H54 (cell line): ENCODE results near the gene PNPLA7.
A peak's percentile ranks its signal among the peaks of the same experiment; 100 is the strongest.

Experiments
- DNase-seq: peaks from one replicate; pipeline ENCODE4 v3.0.0; 2011; ENCODE audit warnings: low spot score, mixed read lengths; ENCODE audit not compliant: insufficient read length
- FAIRE-seq: peaks from 3 replicates; lab custom pipeline; 2011; peaks lifted over from hg19 to GRCh38; lab: Jason Lieb, UNC
- POLR2A ChIP-seq: IDR thresholded peaks from 2 replicates; pipeline ENCODE4 v1.6.1; 2011; ENCODE audit warnings: low read depth, mild to moderate bottlenecking, low read length

The PNPLA7 gene

DNA sequence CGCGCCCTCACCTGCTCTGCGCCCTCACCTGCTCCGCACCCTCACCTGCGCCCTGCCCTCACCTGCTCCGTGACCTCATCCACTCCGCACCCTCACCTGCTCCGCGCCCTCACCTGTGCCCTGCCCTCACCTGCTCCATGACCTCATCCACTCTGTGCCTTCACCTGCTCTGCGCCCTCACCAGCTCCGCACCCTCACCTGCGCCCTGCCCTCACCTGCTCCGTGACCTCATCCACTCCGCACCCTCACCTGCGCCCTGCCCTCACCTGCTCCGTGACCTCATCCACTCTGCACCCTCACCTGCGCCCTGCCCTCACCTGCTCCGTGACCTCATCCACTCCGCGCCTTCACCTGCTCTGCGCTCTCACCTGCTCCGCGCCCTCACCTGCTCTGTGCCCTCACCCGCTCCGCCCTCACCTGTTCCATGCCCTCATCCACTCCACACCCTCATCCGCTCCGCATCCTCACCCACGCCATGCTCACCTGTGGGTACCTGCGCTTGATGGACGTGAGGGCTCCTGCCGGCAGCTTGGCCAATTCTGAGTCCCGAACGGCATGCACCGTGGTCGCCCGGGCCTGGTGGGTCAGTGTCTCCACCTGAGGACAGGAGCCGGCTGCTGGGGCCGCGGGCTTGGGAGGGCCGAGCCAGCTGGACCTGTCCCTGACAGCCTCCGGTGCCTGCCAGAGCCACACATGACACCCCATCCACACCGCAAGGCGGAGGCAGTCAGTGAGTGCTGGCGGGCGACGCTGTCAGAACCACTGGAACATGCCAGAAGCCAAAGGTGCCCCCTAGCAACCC, 55.5 kb downstream of the PNPLA7 start:
- TF ChIP-seq POLR2A, result no peak
- no peak for DNase-seq
- no peak for FAIRE-seq

DNA sequence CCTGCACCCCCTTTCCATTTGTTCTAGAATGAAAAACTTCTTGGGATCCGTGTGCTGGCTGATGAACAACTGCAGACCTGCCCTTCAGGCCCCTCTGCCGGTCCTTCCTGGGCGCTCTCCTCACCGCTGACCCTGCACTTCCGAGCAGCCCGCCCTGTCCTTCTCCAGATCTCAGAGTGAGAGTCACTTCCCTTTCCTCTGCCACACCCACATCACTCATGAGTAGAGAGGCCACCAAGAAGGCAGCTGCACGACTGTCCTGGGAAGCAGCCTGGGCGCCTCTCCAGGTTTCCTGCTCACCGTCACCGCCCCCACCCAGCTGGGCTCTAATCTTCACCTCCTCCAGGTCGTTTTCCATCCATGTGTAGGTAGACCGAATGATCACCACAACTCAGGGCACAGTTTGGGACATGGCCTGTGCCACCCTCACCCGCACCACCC, 56.1 kb downstream of the PNPLA7 start:
- DNase-seq, result no peak
- no peak for FAIRE-seq
- no peak for TF ChIP-seq POLR2A

- no peak for FAIRE-seq
- DNase-seq, result no peak
- no peak for TF ChIP-seq POLR2A
Measured at GRCh38 chr9:137493364-137494103, 56.7 kb downstream of the PNPLA7 start.

- no peak for FAIRE-seq
- DNase-seq, result peak; percentile 81
- TF ChIP-seq POLR2A, result no peak
Measured at GRCh38 chr9:137492464-137493363, 57.5 kb downstream of the PNPLA7 start.

DNA sequence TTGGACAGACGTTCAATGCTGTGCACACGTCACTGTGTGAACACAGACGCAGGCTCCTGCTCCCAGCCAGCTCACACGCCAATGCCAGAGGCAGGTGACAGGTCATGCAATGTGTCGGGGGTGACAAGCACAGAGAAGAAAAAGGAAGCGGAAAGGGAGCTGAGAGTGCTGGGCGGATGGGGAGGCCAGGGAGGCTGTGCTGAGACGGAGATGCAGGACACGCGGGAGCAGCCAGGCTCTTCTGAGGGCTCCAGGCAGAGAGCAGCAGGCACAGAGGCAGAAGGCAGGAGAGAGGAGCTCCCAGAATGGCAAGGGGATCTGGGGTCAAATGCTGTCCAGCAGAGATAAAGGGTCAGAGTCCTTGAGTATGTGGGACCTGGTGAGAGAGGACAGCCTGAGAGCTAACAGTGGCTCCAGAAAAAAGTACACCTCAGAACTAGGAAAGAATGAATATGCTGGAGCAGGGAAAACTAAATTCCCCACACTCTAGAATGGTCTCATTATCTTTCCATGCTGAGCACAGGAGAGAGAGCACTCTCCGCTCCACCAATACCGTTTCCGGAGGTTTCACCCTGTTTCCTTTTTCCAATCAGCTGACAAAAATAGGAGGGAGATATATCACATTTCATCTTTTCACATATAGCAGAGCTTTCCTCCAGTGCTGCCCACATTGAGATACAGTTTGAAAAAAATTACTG, 58.3 kb downstream of the PNPLA7 start:
- DNase-seq, result no peak

GRCh38 chr9:137490532-137491186, 59.5 kb downstream of the PNPLA7 start:
- FAIRE-seq (no peak), DNase-seq (no peak)
- TF ChIP-seq POLR2A, result no peak

More for the DNA sequence above, 58.3 kb downstream of the PNPLA7 start:
- FAIRE-seq, result no peak
- TF ChIP-seq POLR2A, result no peak

DNA sequence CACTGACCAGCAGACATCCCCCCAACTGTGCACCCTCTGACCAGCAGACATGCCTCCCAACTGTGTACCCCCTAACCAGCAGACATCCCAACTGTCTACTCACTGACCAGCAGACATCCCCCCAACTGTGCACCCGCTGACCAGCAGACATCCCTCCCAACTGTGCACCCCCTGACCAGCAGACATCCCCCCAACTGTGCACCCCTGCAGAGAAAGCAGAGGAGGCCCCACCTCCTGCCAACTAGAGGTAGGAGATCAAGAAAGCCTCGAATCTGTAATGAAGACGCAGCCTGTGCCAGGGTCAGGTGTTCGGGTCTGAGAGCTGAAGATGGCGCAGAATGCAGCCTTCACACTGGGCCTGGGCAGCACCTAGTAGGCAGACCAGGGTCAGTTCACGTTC, 61.3 kb downstream of the PNPLA7 start:
- DNase-seq, result no peak
- no peak for FAIRE-seq
- no peak for TF ChIP-seq POLR2A

GRCh38 chr9:137488327-137488653, 61.9 kb downstream of the PNPLA7 start:
- FAIRE-seq (no peak), DNase-seq (no peak)
- no peak for TF ChIP-seq POLR2A

- DNase-seq (no peak), FAIRE-seq (no peak)
- no peak for TF ChIP-seq POLR2A
Measured at GRCh38 chr9:137487454-137488326, 62.5 kb downstream of the PNPLA7 start.

GRCh38 chr9:137486545-137487453, 63.4 kb downstream of the PNPLA7 start:
- FAIRE-seq (no peak), DNase-seq (no peak)
- TF ChIP-seq POLR2A, result no peak

- DNase-seq (no peak), FAIRE-seq (no peak)
- no peak for TF ChIP-seq POLR2A
Measured at GRCh38 chr9:137486141-137486490, 64.1 kb downstream of the PNPLA7 start.
